Stimulated activated naive CD8-positive, alpha-beta T cell treated with anti-CD3 and anti-CD28 coated beads, Interleukin-15, Interleukin-2, amounts not matched to agents 100 ng/mL and 50 ng/mL, for 24 hours (primary cell): ENCODE data around the gene ARHGAP42.

Source experiments
- H3K27ac Mint-ChIP-seq: one replicate; pipeline ENCODE4 v1.8.0; 2021; ENCODE audit warnings: mild to moderate bottlenecking, mixed read lengths
- H3K27me3 Mint-ChIP-seq: one replicate; pipeline ENCODE4 v1.8.0; 2021; ENCODE audit warnings: mixed read lengths
- H3K36me3 Mint-ChIP-seq: one replicate; pipeline ENCODE4 v1.8.0; 2021; ENCODE audit warnings: low read depth, mixed read lengths
- H3K4me1 Mint-ChIP-seq: one replicate; pipeline ENCODE4 v1.8.0; 2021; ENCODE audit warnings: low read depth, mixed read lengths
- H3K4me3 Mint-ChIP-seq: one replicate; pipeline ENCODE4 v1.8.0; 2021; ENCODE audit warnings: mild to moderate bottlenecking, mixed read lengths
- H3K9me3 Mint-ChIP-seq: one replicate; pipeline ENCODE4 v1.8.0; 2021; ENCODE audit warnings: mixed read lengths

ARHGAP42 gene

GRCh38 chr11:100777103-100777502 is 90.0 kb downstream of the ARHGAP42 start:
- H3K36me3 Mint-ChIP-seq, result no peaks in the 10 kb centered on the region
- H3K4me3 Mint-ChIP-seq, result no peak overlapping the region
- peaks cover 4% of the 10 kb centered on the region for H3K9me3 Mint-ChIP-seq
- H3K27ac Mint-ChIP-seq, result no peak overlapping the region
- H3K27me3 Mint-ChIP-seq, result no peaks in the 10 kb centered on the region
- H3K4me1 Mint-ChIP-seq, result no peaks in the 10 kb centered on the region

- Mint-ChIP-seq H3K4me1 (no peaks in the 10 kb centered on the region), H3K4me3 (no peak overlapping the region), H3K27ac (no peak overlapping the region), H3K27me3 (no peaks in the 10 kb centered on the region), H3K36me3 (no peaks in the 10 kb centered on the region), H3K9me3 (peaks cover 4% of the 10 kb centered on the region)
Observed at GRCh38 chr11:100777736-100778135, 90.6 kb downstream of the ARHGAP42 start.

GRCh38 chr11:100778166-100778785 is 91.2 kb downstream of the ARHGAP42 start:
- Mint-ChIP-seq H3K27ac (no peak overlapping the region), H3K9me3 (peaks cover 4% of the 10 kb centered on the region), H3K4me1 (no peaks in the 10 kb centered on the region), H3K27me3 (no peaks in the 10 kb centered on the region), H3K4me3 (no peak overlapping the region), H3K36me3 (no peaks in the 10 kb centered on the region)

GRCh38 chr11:100780470-100780869 is 93.4 kb downstream of the ARHGAP42 start:
- H3K9me3 Mint-ChIP-seq, result no peaks in the 10 kb centered on the region
- no peak overlapping the region for H3K4me3 Mint-ChIP-seq
- H3K36me3 Mint-ChIP-seq, result no peaks in the 10 kb centered on the region
- H3K27ac Mint-ChIP-seq, result no peak overlapping the region
- H3K27me3 Mint-ChIP-seq, result no peaks in the 10 kb centered on the region
- no peaks in the 10 kb centered on the region for H3K4me1 Mint-ChIP-seq

- H3K36me3 Mint-ChIP-seq, result no peaks in the 10 kb centered on the region
- no peak overlapping the region for H3K27ac Mint-ChIP-seq
- peaks cover 3% of the 10 kb centered on the region for H3K9me3 Mint-ChIP-seq
- no peak overlapping the region for H3K4me3 Mint-ChIP-seq
- no peaks in the 10 kb centered on the region for H3K27me3 Mint-ChIP-seq
- no peaks in the 10 kb centered on the region for H3K4me1 Mint-ChIP-seq
Observed at GRCh38 chr11:100785148-100785983, 98.3 kb downstream of the ARHGAP42 start.

GRCh38 chr11:100788561-100789295 is 101.6 kb downstream of the ARHGAP42 start:
- no peak overlapping the region for H3K4me3 Mint-ChIP-seq
- no peaks in the 10 kb centered on the region for H3K36me3 Mint-ChIP-seq
- H3K4me1 Mint-ChIP-seq, result no peaks in the 10 kb centered on the region
- no peak overlapping the region for H3K27ac Mint-ChIP-seq
- H3K27me3 Mint-ChIP-seq, result no peaks in the 10 kb centered on the region
- H3K9me3 Mint-ChIP-seq, result peaks cover 3% of the 10 kb centered on the region

GRCh38 chr11:100789500-100789899 is 102.4 kb downstream of the ARHGAP42 start:
- Mint-ChIP-seq H3K4me1 (no peaks in the 10 kb centered on the region), H3K36me3 (no peaks in the 10 kb centered on the region), H3K27ac (no peak overlapping the region), H3K9me3 (peaks cover 7% of the 10 kb centered on the region), H3K4me3 (no peak overlapping the region), H3K27me3 (peaks cover 3% of the 10 kb centered on the region)

- Mint-ChIP-seq H3K27ac (no peak overlapping the region), H3K4me1 (no peaks in the 10 kb centered on the region), H3K27me3 (peaks cover 3% of the 10 kb centered on the region), H3K36me3 (no peaks in the 10 kb centered on the region), H3K9me3 (peaks cover 7% of the 10 kb centered on the region), H3K4me3 (no peak overlapping the region)
Observed at GRCh38 chr11:100790073-100790472, 103.0 kb downstream of the ARHGAP42 start.

- Mint-ChIP-seq H3K27me3 (peaks cover 3% of the 10 kb centered on the region), H3K36me3 (no peaks in the 10 kb centered on the region), H3K4me1 (no peaks in the 10 kb centered on the region), H3K27ac (no peak overlapping the region), H3K9me3 (peaks cover 7% of the 10 kb centered on the region), H3K4me3 (no peak overlapping the region)
Observed at GRCh38 chr11:100791103-100791502, 104.0 kb downstream of the ARHGAP42 start.

- Mint-ChIP-seq H3K9me3 (peaks cover 7% of the 10 kb centered on the region), H3K36me3 (no peaks in the 10 kb centered on the region), H3K4me1 (no peaks in the 10 kb centered on the region), H3K27me3 (peaks cover 3% of the 10 kb centered on the region), H3K27ac (no peak overlapping the region), H3K4me3 (no peak overlapping the region)
Observed at GRCh38 chr11:100791860-100792259, 104.8 kb downstream of the ARHGAP42 start.

GRCh38 chr11:100793525-100793924 is 106.4 kb downstream of the ARHGAP42 start:
- H3K36me3 Mint-ChIP-seq, result no peaks in the 10 kb centered on the region
- H3K27ac Mint-ChIP-seq, result no peak overlapping the region
- no peak overlapping the region for H3K4me3 Mint-ChIP-seq
- H3K9me3 Mint-ChIP-seq, result peaks cover 7% of the 10 kb centered on the region
- no peaks in the 10 kb centered on the region for H3K4me1 Mint-ChIP-seq
- peaks cover 3% of the 10 kb centered on the region for H3K27me3 Mint-ChIP-seq

- Mint-ChIP-seq H3K4me1 (no peaks in the 10 kb centered on the region), H3K36me3 (no peaks in the 10 kb centered on the region), H3K9me3 (peaks cover 3% of the 10 kb centered on the region), H3K4me3 (no peak overlapping the region), H3K27me3 (peaks cover 3% of the 10 kb centered on the region), H3K27ac (no peak overlapping the region)
Observed at GRCh38 chr11:100794446-100794845, 107.4 kb downstream of the ARHGAP42 start.

GRCh38 chr11:100799445-100799844 is 112.4 kb downstream of the ARHGAP42 start:
- no peaks in the 10 kb centered on the region for H3K4me1 Mint-ChIP-seq
- no peaks in the 10 kb centered on the region for H3K36me3 Mint-ChIP-seq
- no peaks in the 10 kb centered on the region for H3K9me3 Mint-ChIP-seq
- H3K27me3 Mint-ChIP-seq, result no peaks in the 10 kb centered on the region
- H3K4me3 Mint-ChIP-seq, result no peak overlapping the region
- no peak overlapping the region for H3K27ac Mint-ChIP-seq

GRCh38 chr11:100800202-100800601 is 113.1 kb downstream of the ARHGAP42 start:
- Mint-ChIP-seq H3K9me3 (no peaks in the 10 kb centered on the region), H3K27ac (no peak overlapping the region), H3K36me3 (no peaks in the 10 kb centered on the region), H3K4me3 (no peak overlapping the region), H3K27me3 (no peaks in the 10 kb centered on the region), H3K4me1 (no peaks in the 10 kb centered on the region)
